Neural cell (in vitro differentiated cells): Measurements from ENCODE around the gene TPRG1L. TPM values are rescaled to one million over a fixed set of nuclear protein-coding genes. Genes with fewer than 3 reads are reported as not detected.
A peak's percentile ranks its signal among the peaks of the same experiment; 100 is the strongest.

Experiments used
- H2AFZ ChIP-seq: fragments of 200-600, 300-800 bp; sonication (generic), shearing (Covaris generic); 2 replicates; pipeline ENCODE4 v1.6.0; 2014; ENCODE audit warnings: low read depth, mild to moderate bottlenecking, antibody characterized with exemption, low read length, moderate library complexity
- H3F3A ChIP-seq: fragments of 200-600 bp; shearing (Covaris generic); 2 replicates; pipeline ENCODE4 v1.6.1; 2016; ENCODE audit warnings: mild to moderate bottlenecking, moderate library complexity, mixed read lengths, antibody characterized with exemption, low read length; ENCODE audit not compliant: insufficient read depth, poor library complexity, severe bottlenecking
- H3K27ac ChIP-seq: fragments of 200-600, 300-800 bp; sonication (generic), shearing (Covaris generic); 2 replicates; pipeline ENCODE4 v1.5.1; 2014; ENCODE audit warnings: mild to moderate bottlenecking, low read length, moderate library complexity
- H3K27me3 ChIP-seq: fragments of 300-800, 200-600 bp; sonication (generic), shearing (Covaris generic); 2 replicates; pipeline ENCODE4 v1.6.0; 2014; ENCODE audit warnings: mild to moderate bottlenecking, low read depth, low read length, moderate library complexity; ENCODE audit not compliant: insufficient read depth
- H3K36me3 ChIP-seq: fragments of 300-800, 200-600 bp; sonication (generic), shearing (Covaris generic); 2 replicates; pipeline ENCODE4 v1.5.1; 2014; ENCODE audit warnings: mild to moderate bottlenecking, antibody characterized with exemption, low read length, moderate library complexity; ENCODE audit not compliant: insufficient read depth
- H3K4me2 ChIP-seq: fragments of 300-800, 200-600 bp; sonication (generic), shearing (Covaris generic); 2 replicates; pipeline ENCODE4 v1.6.0; 2014; ENCODE audit warnings: mild to moderate bottlenecking, low read length
- H3K4me3 ChIP-seq: fragments of 300-800, 200-600 bp; sonication (generic), shearing (Covaris generic); 2 replicates; pipeline ENCODE4 v1.5.1; 2014; ENCODE audit warnings: mild to moderate bottlenecking, low read length, moderate library complexity
- H3K79me2 ChIP-seq: fragments of 200-600 bp; shearing (Covaris generic); replicated peaks from 2 replicates; pipeline ENCODE4 v1.6.0; 2014; ENCODE audit warnings: mild to moderate bottlenecking, low read length, moderate library complexity; ENCODE audit not compliant: insufficient read depth
- H3K9ac ChIP-seq: fragments of 300-800, 200-600 bp; sonication (generic), shearing (Covaris generic); 2 replicates; pipeline ENCODE4 v1.6.1; 2016; ENCODE audit warnings: mild to moderate bottlenecking, low read length, mixed read lengths
- H3K9me2 ChIP-seq: fragments of 200-600 bp; shearing (Covaris generic); 2 replicates; pipeline ENCODE4 v1.6.1; 2016; ENCODE audit warnings: mild to moderate bottlenecking, low read length, mixed read lengths; ENCODE audit not compliant: insufficient read depth
- H3K9me3 ChIP-seq: fragments of 200-600, 300-800 bp; sonication (generic), shearing (Covaris generic); 2 replicates; pipeline ENCODE4 v1.6.1; 2016; ENCODE audit warnings: mild to moderate bottlenecking, mixed run types, low read length, moderate library complexity, mixed read lengths
- H4K20me1 ChIP-seq: fragments of 200-600 bp; shearing (Covaris generic); 2 replicates; pipeline ENCODE4 v1.6.1; 2016; ENCODE audit warnings: mild to moderate bottlenecking, mixed run types; ENCODE audit not compliant: insufficient read depth
- CTCF ChIP-seq: fragments of 450-650 bp; IDR thresholded peaks from 2 replicates; pipeline ENCODE4 v1.5.1; 2014; ENCODE audit warnings: antibody characterized with exemption, mild to moderate bottlenecking, moderate library complexity; ENCODE audit not compliant: poor library complexity, severe bottlenecking
- EP300 ChIP-seq: fragments of 450-650 bp; conservative IDR thresholded peaks from 2 replicates; pipeline ENCODE4 v1.6.1; 2014; ENCODE audit warnings: antibody characterized with exemption, mild to moderate bottlenecking, moderate library complexity; ENCODE audit not compliant: poor library complexity, severe bottlenecking
- EZH2 ChIP-seq: fragments of 200-600, 300-800 bp; shearing (Covaris generic), sonication (generic); IDR thresholded peaks from 2 replicates; pipeline ENCODE4 v1.6.1; 2014; ENCODE audit warnings: antibody characterized with exemption, low read length, borderline replicate concordance, mild to moderate bottlenecking; ENCODE audit not compliant: insufficient read depth, poor library complexity, severe bottlenecking
- MXI1 ChIP-seq: fragments of 450-650 bp; conservative IDR thresholded peaks from 2 replicates; pipeline ENCODE4 v1.6.1; 2014; ENCODE audit warnings: antibody characterized with exemption, mild to moderate bottlenecking; ENCODE audit not compliant: poor library complexity, severe bottlenecking
- POLR2AphosphoS5 ChIP-seq: IDR thresholded peaks from 2 replicates; pipeline ENCODE4 v1.6.1; 2012
- RAD21 ChIP-seq: fragments of 450-650 bp; conservative IDR thresholded peaks from 2 replicates; pipeline ENCODE4 v1.6.1; 2014; ENCODE audit warnings: antibody characterized with exemption, mild to moderate bottlenecking, moderate library complexity
- SMC3 ChIP-seq: fragments of 450-650 bp; conservative IDR thresholded peaks from 2 replicates; pipeline ENCODE4 v1.6.1; 2014; ENCODE audit warnings: antibody characterized with exemption, mild to moderate bottlenecking, moderate library complexity; ENCODE audit not compliant: poor library complexity
- TAF1 ChIP-seq: IDR thresholded peaks from 2 replicates; pipeline ENCODE4 v1.6.1; 2012; ENCODE audit warnings: low read depth
- polyA plus RNA-seq: library from polyadenylated mRNA; depleted of rRNA; stranded (reverse); fragments of >200 nt; gene quantifications from 2 replicates; pipeline ENCODE4 v1.2.3, GENCODE V29; 2014
- TF ChIP-seq, protein P1 (sequence below): IDR thresholded peaks from 2 replicates; pipeline ENCODE4 v1.6.1; 2012; ENCODE audit warnings: borderline replicate concordance

Gene TPRG1L
- polyA plus RNA-seq, 1 donor from 2014 or later, result 22.4 TPM

GRCh38 chr1:3610527-3611169 lies 14.2 kb upstream of the TPRG1L start:
- peak overlapping the region; percentile 70 for H3K4me3 ChIP-seq
- no peaks in the 10 kb centered on the region for H3K9me2 ChIP-seq
- H3K27ac ChIP-seq, result no peak overlapping the region
- H2AFZ ChIP-seq, result no peak overlapping the region
- no peaks in the 10 kb centered on the region for H3K79me2 ChIP-seq
- H3K27me3 ChIP-seq, result peaks cover 8% of the 10 kb centered on the region
- H3K9me3 ChIP-seq, result no peaks in the 10 kb centered on the region
- H3K4me2 ChIP-seq, result peak overlapping the region; percentile 35
- H4K20me1 ChIP-seq, result no peaks in the 10 kb centered on the region
- H3K9ac ChIP-seq, result peak overlapping the region; percentile 34
- no peak for TF ChIP-seq SMC3
- TF ChIP-seq MXI1, result no peak
- TF ChIP-seq, protein P1, sequence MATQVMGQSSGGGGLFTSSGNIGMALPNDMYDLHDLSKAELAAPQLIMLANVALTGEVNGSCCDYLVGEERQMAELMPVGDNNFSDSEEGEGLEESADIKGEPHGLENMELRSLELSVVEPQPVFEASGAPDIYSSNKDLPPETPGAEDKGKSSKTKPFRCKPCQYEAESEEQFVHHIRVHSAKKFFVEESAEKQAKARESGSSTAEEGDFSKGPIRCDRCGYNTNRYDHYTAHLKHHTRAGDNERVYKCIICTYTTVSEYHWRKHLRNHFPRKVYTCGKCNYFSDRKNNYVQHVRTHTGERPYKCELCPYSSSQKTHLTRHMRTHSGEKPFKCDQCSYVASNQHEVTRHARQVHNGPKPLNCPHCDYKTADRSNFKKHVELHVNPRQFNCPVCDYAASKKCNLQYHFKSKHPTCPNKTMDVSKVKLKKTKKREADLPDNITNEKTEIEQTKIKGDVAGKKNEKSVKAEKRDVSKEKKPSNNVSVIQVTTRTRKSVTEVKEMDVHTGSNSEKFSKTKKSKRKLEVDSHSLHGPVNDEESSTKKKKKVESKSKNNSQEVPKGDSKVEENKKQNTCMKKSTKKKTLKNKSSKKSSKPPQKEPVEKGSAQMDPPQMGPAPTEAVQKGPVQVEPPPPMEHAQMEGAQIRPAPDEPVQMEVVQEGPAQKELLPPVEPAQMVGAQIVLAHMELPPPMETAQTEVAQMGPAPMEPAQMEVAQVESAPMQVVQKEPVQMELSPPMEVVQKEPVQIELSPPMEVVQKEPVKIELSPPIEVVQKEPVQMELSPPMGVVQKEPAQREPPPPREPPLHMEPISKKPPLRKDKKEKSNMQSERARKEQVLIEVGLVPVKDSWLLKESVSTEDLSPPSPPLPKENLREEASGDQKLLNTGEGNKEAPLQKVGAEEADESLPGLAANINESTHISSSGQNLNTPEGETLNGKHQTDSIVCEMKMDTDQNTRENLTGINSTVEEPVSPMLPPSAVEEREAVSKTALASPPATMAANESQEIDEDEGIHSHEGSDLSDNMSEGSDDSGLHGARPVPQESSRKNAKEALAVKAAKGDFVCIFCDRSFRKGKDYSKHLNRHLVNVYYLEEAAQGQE, result no peak
- TF ChIP-seq EZH2, result no peak
- TF ChIP-seq POLR2AphosphoS5, result no peak
- no peak for TF ChIP-seq TAF1
- no peak for TF ChIP-seq CTCF
- TF ChIP-seq EP300, result no peak
- TF ChIP-seq RAD21, result no peak
- H3K36me3 ChIP-seq, result no peaks in the 10 kb centered on the region
- no peaks in the 10 kb centered on the region for H3F3A ChIP-seq

GRCh38 chr1:3611170-3612019 lies 13.4 kb upstream of the TPRG1L start, which contains the start of gene MEGF6:
Gene MEGF6 (minus strand): TSS chr1:3611508. CDS start chr1:3611268, 240 bp downstream.
- no peaks in the 10 kb centered on the region for H3K36me3 ChIP-seq
- no peaks in the 10 kb centered on the region for H4K20me1 ChIP-seq
- H3K27ac ChIP-seq, result no peak within 1 kb of the TSS
- H3K4me3 ChIP-seq, result peak within 1 kb of the TSS; percentile 70
- H2AFZ ChIP-seq, result no peak within 1 kb of the TSS
- no peaks in the 10 kb centered on the region for H3K9me3 ChIP-seq
- peak within 1 kb of the TSS; percentile 34 for H3K9ac ChIP-seq
- H3K79me2 ChIP-seq, result no peaks in the 10 kb centered on the region
- H3K9me2 ChIP-seq, result no peaks in the 10 kb centered on the region
- peaks cover 8% of the 10 kb centered on the region for H3K27me3 ChIP-seq
- TF ChIP-seq EP300, result no peak
- no peak for TF ChIP-seq EZH2
- TF ChIP-seq MXI1, result peak; percentile 61
- TF ChIP-seq SMC3, result no peak
- H3F3A ChIP-seq, result no peaks in the 10 kb centered on the region
- H3K4me2 ChIP-seq, result peak within 1 kb of the TSS; percentile 35
